ENCODE data around the gene MSL1. TPM values are rescaled to one million over a fixed set of nuclear protein-coding genes. Genes with fewer than 3 reads are reported as not detected.

MSL1 gene, protein sequence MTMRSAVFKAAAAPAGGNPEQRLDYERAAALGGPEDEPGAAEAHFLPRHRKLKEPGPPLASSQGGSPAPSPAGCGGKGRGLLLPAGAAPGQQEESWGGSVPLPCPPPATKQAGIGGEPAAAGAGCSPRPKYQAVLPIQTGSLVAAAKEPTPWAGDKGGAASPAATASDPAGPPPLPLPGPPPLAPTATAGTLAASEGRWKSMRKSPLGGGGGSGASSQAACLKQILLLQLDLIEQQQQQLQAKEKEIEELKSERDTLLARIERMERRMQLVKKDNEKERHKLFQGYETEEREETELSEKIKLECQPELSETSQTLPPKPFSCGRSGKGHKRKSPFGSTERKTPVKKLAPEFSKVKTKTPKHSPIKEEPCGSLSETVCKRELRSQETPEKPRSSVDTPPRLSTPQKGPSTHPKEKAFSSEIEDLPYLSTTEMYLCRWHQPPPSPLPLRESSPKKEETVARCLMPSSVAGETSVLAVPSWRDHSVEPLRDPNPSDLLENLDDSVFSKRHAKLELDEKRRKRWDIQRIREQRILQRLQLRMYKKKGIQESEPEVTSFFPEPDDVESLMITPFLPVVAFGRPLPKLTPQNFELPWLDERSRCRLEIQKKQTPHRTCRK
- polyA plus RNA-seq = 100 to 1,000 TPM in 1 of 4 donors, 10 to 100 TPM in 3; 53.1 to 120 (median 69.3) TPM
- long read RNA-seq, donor 1 = 0 reads
- long read RNA-seq, donor 2, transcript MSL1-203 (3 exons, 2,081 nt) = major isoform, 7 of 8 reads
- long read RNA-seq, donor 2, partial matches to known transcripts = 0 of 8 reads
- long read RNA-seq, donor 2, other reads (novel, unspliced or antisense) = 0 of 8 reads
- long read RNA-seq, donor 3, transcript MSL1-203 (3 exons, 2,081 nt) = major isoform, 22 of 25 reads
- long read RNA-seq, donor 3, partial matches to known transcripts = 0 of 25 reads
- long read RNA-seq, donor 3, other reads (novel, unspliced or antisense) = 0 of 25 reads
- long read RNA-seq, donor 4, partial matches to known transcripts = 0 of 2 reads
- long read RNA-seq, donor 4, other reads (novel, unspliced or antisense) = 0 of 2 reads
- long read RNA-seq, donor 5, transcript MSL1-203 (3 exons, 2,081 nt) = major isoform, 5 of 6 reads
- long read RNA-seq, donor 5, partial matches to known transcripts = 0 of 6 reads
- long read RNA-seq, donor 5, other reads (novel, unspliced or antisense) = 0 of 6 reads
- long read RNA-seq, donor 6, full-length matches to known transcripts = 21 of 21 reads
- long read RNA-seq, donor 6, partial matches to known transcripts = 0 of 21 reads
- long read RNA-seq, donor 6, other reads (novel, unspliced or antisense) = 0 of 21 reads
- long read RNA-seq, donor 7, full-length matches to known transcripts = 14 of 14 reads
- long read RNA-seq, donor 7, partial matches to known transcripts = 0 of 14 reads
- long read RNA-seq, donor 7, other reads (novel, unspliced or antisense) = 0 of 14 reads
- long read RNA-seq, donor 8, partial matches to known transcripts = 0 of 2 reads
- long read RNA-seq, donor 8, other reads (novel, unspliced or antisense) = 0 of 2 reads
- long read RNA-seq, donor 9, transcript MSL1-203 (3 exons, 2,081 nt) = major isoform, 5 of 5 reads
- long read RNA-seq, donor 9, partial matches to known transcripts = 0 of 5 reads
- long read RNA-seq, donor 9, other reads (novel, unspliced or antisense) = 0 of 5 reads
- long read RNA-seq, donor 10, full-length matches to known transcripts = 21 of 49 reads
- long read RNA-seq, donor 10, partial matches to known transcripts = 28 of 49 reads
- long read RNA-seq, donor 10, other reads (novel, unspliced or antisense) = 0 of 49 reads

GRCh38 chr17:40121181-40122135 is at the start of gene MSL1:
TSS of gene MSL1 (plus strand) at chr17:40121971. CDS start at chr17:40122613, 642 bp downstream.
- H3K27me3 ChIP-seq (ENCODE audit: control insufficient read depth in 3 of 3, insufficient read depth in 3 of 3, low read length in 3 of 3) = no peaks in the 10 kb centered on the region
- FAIRE-seq (no peak), DNase-seq (peak; percentile 84 to 95)
- peaks cover 0 to 28% (median 7%) of the 10 kb centered on the region in 3 donors for H3K4me1 ChIP-seq (ENCODE audit: control insufficient read depth in 3 of 3, insufficient read depth in 2 of 3, low read depth in 1 of 3, low read length in 2 of 3)
- H3K9me3 ChIP-seq (ENCODE audit: control insufficient read depth in 2 of 2, insufficient read depth in 1 of 2, low read depth in 1 of 2, low read length in 1 of 2) = no peaks in the 10 kb centered on the region
- peak within 1 kb of the TSS; percentile 83 to 93 (median 87) for H3K4me3 ChIP-seq (ENCODE audit: low read depth in 1 of 3, low read length in 3 of 3)
- 0 to 2% (median 1%) methylated on average over 53 to 82 of the region's 82 CpGs for WGBS, 3 donors
- peak within 1 kb of the TSS; percentile 89 to 93 (median 89) for H3K27ac ChIP-seq (ENCODE audit: low read depth in 1 of 3, low read length in 2 of 3)
- H3K36me3 ChIP-seq (ENCODE audit: control insufficient read depth in 3 of 3, insufficient read depth in 2 of 3, low read depth in 1 of 3, low read length in 3 of 3) = peaks cover 0 to 17% (median 0%) of the 10 kb centered on the region in 3 donors

- peak overlapping the region in 1 of 3 donors; percentile 26 for H3K4me3 ChIP-seq (ENCODE audit: low read depth in 1 of 3, low read length in 3 of 3)
- WGBS, 3 donors = 3 to 24% (median 15%) methylated on average over 15 to 19 of the region's 19 CpGs
- peak; percentile 82 to 91 for DNase-seq
- H3K9me3 ChIP-seq (ENCODE audit: control insufficient read depth in 2 of 2, insufficient read depth in 1 of 2, low read depth in 1 of 2, low read length in 1 of 2) = no peaks in the 10 kb centered on the region
- peaks cover 14 to 93% (median 31%) of the 10 kb centered on the region in 3 donors for H3K4me1 ChIP-seq (ENCODE audit: control insufficient read depth in 3 of 3, insufficient read depth in 2 of 3, low read depth in 1 of 3, low read length in 2 of 3)
- H3K27me3 ChIP-seq (ENCODE audit: control insufficient read depth in 3 of 3, insufficient read depth in 3 of 3, low read length in 3 of 3) = no peaks in the 10 kb centered on the region
- peak overlapping the region; percentile 90 to 99 (median 97) for H3K27ac ChIP-seq (ENCODE audit: low read depth in 1 of 3, low read length in 2 of 3)
- FAIRE-seq = no peak
- H3K36me3 ChIP-seq (ENCODE audit: control insufficient read depth in 3 of 3, insufficient read depth in 2 of 3, low read depth in 1 of 3, low read length in 3 of 3) = peaks cover 0 to 65% (median 0%) of the 10 kb centered on the region in 3 donors
Measured at GRCh38 chr17:40072040-40072734, 49.6 kb upstream of the MSL1 start.

- FAIRE-seq (no peak), DNase-seq (peak; percentile 95 to 98)
- H3K4me1 ChIP-seq (ENCODE audit: control insufficient read depth in 3 of 3, insufficient read depth in 2 of 3, low read depth in 1 of 3, low read length in 2 of 3) = peaks cover 13 to 87% (median 31%) of the 10 kb centered on the region in 3 donors
- peaks cover 0 to 65% (median 2%) of the 10 kb centered on the region in 3 donors for H3K36me3 ChIP-seq (ENCODE audit: control insufficient read depth in 3 of 3, insufficient read depth in 2 of 3, low read depth in 1 of 3, low read length in 3 of 3)
- H3K27ac ChIP-seq (ENCODE audit: low read depth in 1 of 3, low read length in 2 of 3) = peak overlapping the region; percentile 90 to 99 (median 97)
- WGBS, 3 donors = 6 to 37% (median 25%) methylated on average over 6 to 8 of the region's 8 CpGs
- no peaks in the 10 kb centered on the region for H3K27me3 ChIP-seq (ENCODE audit: control insufficient read depth in 3 of 3, insufficient read depth in 3 of 3, low read length in 3 of 3)
- no peaks in the 10 kb centered on the region for H3K9me3 ChIP-seq (ENCODE audit: control insufficient read depth in 2 of 2, insufficient read depth in 1 of 2, low read depth in 1 of 2, low read length in 1 of 2)
- peak overlapping the region in 1 of 3 donors; percentile 26 for H3K4me3 ChIP-seq (ENCODE audit: low read depth in 1 of 3, low read length in 3 of 3)
Measured at GRCh38 chr17:40072735-40073346, 48.9 kb upstream of the MSL1 start.

DNA sequence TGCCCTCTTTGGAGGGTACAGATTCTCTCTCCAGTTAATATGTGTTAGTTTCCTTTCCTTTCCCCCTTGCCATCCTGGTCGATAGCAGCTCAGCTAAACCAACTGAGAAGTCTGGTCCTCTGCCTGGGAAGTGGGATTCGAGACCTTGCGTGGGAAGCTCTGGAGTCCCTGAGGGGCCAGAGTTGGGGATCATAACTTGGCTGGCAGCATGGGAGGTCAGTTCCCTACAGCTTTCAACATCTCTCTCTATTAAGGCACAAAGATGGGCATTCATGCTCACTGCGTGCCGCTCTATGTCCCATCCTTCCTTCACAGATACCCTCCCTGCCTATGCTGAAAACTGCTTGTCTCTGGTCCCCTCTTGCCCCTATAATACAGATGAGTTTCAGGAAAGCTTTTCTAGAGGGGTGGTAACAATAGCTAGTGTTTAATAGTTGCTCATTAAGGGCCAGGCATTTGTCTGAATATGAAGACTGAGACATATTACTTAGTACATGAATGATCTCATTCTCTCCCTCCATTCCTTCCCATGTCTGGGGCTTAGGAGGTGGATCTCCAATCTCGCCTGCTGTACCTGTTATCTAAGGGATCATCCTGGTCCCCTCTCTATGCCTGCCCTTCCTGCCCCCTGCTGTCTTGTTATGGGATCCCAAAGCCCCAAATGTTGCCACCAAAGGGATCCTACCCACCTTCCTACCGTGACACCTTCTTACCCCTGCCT is 48.2 kb upstream of the MSL1 start:
- DNase-seq = no peak
- peaks cover 13 to 79% (median 27%) of the 10 kb centered on the region in 3 donors for H3K4me1 ChIP-seq (ENCODE audit: control insufficient read depth in 3 of 3, insufficient read depth in 2 of 3, low read depth in 1 of 3, low read length in 2 of 3)
- no peaks in the 10 kb centered on the region for H3K9me3 ChIP-seq (ENCODE audit: control insufficient read depth in 2 of 2, insufficient read depth in 1 of 2, low read depth in 1 of 2, low read length in 1 of 2)
- H3K4me3 ChIP-seq (ENCODE audit: low read depth in 1 of 3, low read length in 3 of 3) = no peak overlapping the region
- peaks cover 0 to 67% (median 2%) of the 10 kb centered on the region in 3 donors for H3K36me3 ChIP-seq (ENCODE audit: control insufficient read depth in 3 of 3, insufficient read depth in 2 of 3, low read depth in 1 of 3, low read length in 3 of 3)
- H3K27me3 ChIP-seq (ENCODE audit: control insufficient read depth in 3 of 3, insufficient read depth in 3 of 3, low read length in 3 of 3) = no peaks in the 10 kb centered on the region
- H3K27ac ChIP-seq (ENCODE audit: low read depth in 1 of 3, low read length in 2 of 3) = peak overlapping the region; percentile 90 to 99 (median 97)
- FAIRE-seq = no peak
- 53 to 65% (median 61%) methylated on average over 7 of the region's 7 CpGs for WGBS, 3 donors

DNA sequence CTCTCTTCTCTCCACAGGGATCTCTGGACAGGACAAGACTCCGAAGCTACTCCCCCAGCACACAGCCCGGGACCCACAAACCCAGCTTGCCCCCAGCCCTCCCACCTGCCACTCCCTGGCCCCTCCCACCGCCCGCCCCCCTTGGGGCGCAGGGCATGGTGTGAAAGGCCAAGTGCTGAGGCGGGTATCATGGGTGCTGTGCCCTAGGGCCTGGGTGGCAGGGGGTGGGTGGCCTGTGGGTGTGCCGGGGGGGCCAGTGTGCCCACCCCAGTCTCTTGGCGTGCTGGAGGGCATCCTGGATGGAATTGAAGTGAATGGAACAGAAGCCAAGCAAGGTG is 47.6 kb upstream of the MSL1 start:
- no peak for DNase-seq
- 20 to 65% (median 49%) methylated on average over 8 of the region's 8 CpGs for WGBS, 3 donors

DNA sequence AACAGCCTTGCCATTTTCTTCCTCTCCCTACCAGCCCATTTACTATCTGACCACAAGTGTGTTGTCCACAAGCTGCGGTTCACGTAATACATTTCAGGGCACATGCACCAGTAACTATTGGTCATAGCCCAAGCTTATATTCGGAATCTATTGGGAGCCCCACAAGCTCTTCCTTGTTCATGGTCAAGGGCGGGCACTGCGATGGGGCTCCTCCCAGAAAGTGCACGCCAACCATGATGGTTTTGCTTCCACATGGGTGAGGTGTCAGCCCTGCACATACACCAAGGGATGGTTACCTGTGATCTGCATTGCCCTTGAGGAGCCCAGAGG is 46.9 kb upstream of the MSL1 start:
- H3K27me3 ChIP-seq (ENCODE audit: control insufficient read depth in 3 of 3, insufficient read depth in 3 of 3, low read length in 3 of 3) = no peaks in the 10 kb centered on the region
- FAIRE-seq (no peak), DNase-seq (no peak)
- H3K4me1 ChIP-seq (ENCODE audit: control insufficient read depth in 3 of 3, insufficient read depth in 2 of 3, low read depth in 1 of 3, low read length in 2 of 3) = peaks cover 8 to 68% (median 21%) of the 10 kb centered on the region in 3 donors
- H3K4me3 ChIP-seq (ENCODE audit: low read depth in 1 of 3, low read length in 3 of 3) = no peak overlapping the region
- 22 to 37% (median 25%) methylated on average over 6 of the region's 6 CpGs for WGBS, 3 donors
- peaks cover 0 to 74% (median 2%) of the 10 kb centered on the region in 3 donors for H3K36me3 ChIP-seq (ENCODE audit: control insufficient read depth in 3 of 3, insufficient read depth in 2 of 3, low read depth in 1 of 3, low read length in 3 of 3)
- H3K9me3 ChIP-seq (ENCODE audit: control insufficient read depth in 2 of 2, insufficient read depth in 1 of 2, low read depth in 1 of 2, low read length in 1 of 2) = no peaks in the 10 kb centered on the region
- H3K27ac ChIP-seq (ENCODE audit: low read depth in 1 of 3, low read length in 2 of 3) = peak overlapping the region; percentile 90 to 99 (median 97)

More for the DNA sequence above, 47.6 kb upstream of the MSL1 start:
- peak overlapping the region; percentile 90 to 99 (median 97) for H3K27ac ChIP-seq (ENCODE audit: low read depth in 1 of 3, low read length in 2 of 3)
- H3K4me1 ChIP-seq (ENCODE audit: control insufficient read depth in 3 of 3, insufficient read depth in 2 of 3, low read depth in 1 of 3, low read length in 2 of 3) = peaks cover 13 to 74% (median 27%) of the 10 kb centered on the region in 3 donors
- no peak overlapping the region for H3K4me3 ChIP-seq (ENCODE audit: low read depth in 1 of 3, low read length in 3 of 3)
- H3K27me3 ChIP-seq (ENCODE audit: control insufficient read depth in 3 of 3, insufficient read depth in 3 of 3, low read length in 3 of 3) = no peaks in the 10 kb centered on the region
- no peaks in the 10 kb centered on the region for H3K9me3 ChIP-seq (ENCODE audit: control insufficient read depth in 2 of 2, insufficient read depth in 1 of 2, low read depth in 1 of 2, low read length in 1 of 2)
- peaks cover 0 to 71% (median 2%) of the 10 kb centered on the region in 3 donors for H3K36me3 ChIP-seq (ENCODE audit: control insufficient read depth in 3 of 3, insufficient read depth in 2 of 3, low read depth in 1 of 3, low read length in 3 of 3)
- no peak for FAIRE-seq
